T47D (cell line): ENCODE measurements around the gene SLC22A16.

Experiments used
- DNase-seq, 2 experiments: peaks; one replicate each; pipeline versions ENCODE4 v3.0.0 to v3.0.0-alpha.2; 2011 to 2012; ENCODE audit warnings: low read depth in 1 of 2, low spot score in 1 of 2
- JUND ChIP-seq: IDR thresholded peaks from 2 replicates; pipeline ENCODE4 v1.6.1; 2012; ENCODE audit warnings: low read depth
- in situ Hi-C: cut with HindIII; loops from 2 replicates; pipeline ENCODE4 v1.10.0; 2016; ENCODE audit warnings: low sequenced_read_pairs, low pct_unique_long_range_greater_than_20kb

SLC22A16 gene

GRCh38 chr6:110456694-110457093, 19.7 kb downstream of the SLC22A16 start:
- no peak for TF ChIP-seq JUND
- in situ Hi-C loops, result no loop called here
- no peak for DNase-seq

DNA sequence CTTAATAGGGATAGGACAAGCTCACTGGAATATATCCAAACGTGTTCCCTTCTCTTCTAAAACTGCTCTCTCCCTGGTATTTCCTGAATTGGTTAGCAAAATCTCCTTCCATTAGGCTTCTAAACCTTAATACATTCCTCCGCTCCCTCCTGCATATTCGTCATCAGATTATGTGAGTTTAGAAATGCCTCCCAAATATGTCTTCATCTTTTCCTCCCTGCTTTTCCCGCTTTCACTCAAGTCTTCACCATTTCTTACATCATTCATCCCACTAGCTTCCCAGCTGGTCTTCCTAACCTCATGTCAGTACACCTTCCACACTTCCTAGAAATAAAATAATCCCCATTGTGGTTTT, 26.9 kb downstream of the SLC22A16 start:
- in situ Hi-C loops, result no loop called here
- DNase-seq, result no peak
- no peak for TF ChIP-seq JUND

- no peak for DNase-seq
- no peak for TF ChIP-seq JUND
- in situ Hi-C loops, result no loop called here
These were observed 27.4 kb downstream of the SLC22A16 start for GRCh38 chr6:110448846-110449540.

DNA sequence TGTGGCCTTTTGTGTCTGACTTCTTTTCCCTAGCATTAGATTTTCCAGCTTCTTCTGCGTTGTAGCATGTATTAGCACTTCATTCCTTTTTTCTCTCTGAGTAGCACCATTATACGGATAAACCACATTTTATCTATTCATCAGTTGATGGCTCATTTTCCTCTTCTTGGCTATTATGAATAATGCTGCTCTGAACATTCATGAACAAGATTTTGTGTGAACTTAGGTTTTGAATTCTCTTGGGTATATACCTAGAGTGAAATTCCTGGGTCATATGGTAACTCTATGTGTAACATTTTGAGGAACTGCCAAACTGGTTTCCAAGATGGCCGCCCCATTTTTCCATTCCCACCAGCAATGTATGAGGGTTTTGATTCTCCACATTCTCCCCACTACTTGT, 28.7 kb downstream of the SLC22A16 start:
- TF ChIP-seq JUND, result no peak
- in situ Hi-C loops, result no loop called here
- no peak for DNase-seq

DNA sequence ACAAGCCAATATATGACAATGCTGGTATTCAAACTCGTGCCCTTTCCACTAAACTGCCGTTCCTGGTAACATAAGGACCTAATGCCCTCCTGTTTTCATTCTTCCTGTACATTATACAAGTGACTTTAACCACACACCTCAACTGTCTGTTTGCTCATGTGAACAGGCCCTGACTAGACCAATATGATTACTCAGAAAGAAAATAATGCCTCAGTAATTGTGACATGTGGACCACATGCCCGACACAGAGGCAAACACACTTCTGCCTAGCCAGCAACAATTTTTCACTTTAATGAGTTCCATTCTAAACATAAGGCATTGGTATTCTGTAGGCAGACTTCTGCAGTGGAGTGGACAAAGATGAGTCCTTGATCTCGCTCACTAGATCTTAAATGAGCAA, 30.0 kb downstream of the SLC22A16 start:
- in situ Hi-C loops, result no loop called here
- no peak for DNase-seq
- TF ChIP-seq JUND, result no peak

- no peak for DNase-seq
These were observed 36.4 kb downstream of the SLC22A16 start for GRCh38 chr6:110440026-110440425.

DNA sequence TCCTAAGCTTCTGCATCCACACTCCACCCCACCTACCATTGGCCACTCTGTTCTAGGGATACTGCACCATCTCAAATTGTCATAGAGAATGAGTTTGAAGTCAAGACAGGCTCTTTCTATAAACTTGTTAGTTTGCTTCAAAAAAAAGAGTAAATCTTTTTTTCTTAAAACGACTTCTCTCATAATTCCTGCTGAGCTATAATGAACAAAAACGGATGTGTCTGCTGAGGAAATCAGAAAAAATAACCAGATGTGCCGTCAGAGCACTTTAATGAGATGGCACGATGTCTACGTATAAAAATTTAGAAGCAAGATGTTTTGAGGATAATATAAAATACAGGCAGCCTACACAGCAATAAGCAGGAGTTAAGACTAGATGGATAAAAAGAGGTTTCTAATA, 37.1 kb downstream of the SLC22A16 start:
- no peak for TF ChIP-seq JUND
- in situ Hi-C loops, result no loop called here
- no peak for DNase-seq

More at GRCh38 chr6:110440026-110440425, 36.4 kb downstream of the SLC22A16 start:
- in situ Hi-C loops, result no loop called here
- no peak for TF ChIP-seq JUND

DNA sequence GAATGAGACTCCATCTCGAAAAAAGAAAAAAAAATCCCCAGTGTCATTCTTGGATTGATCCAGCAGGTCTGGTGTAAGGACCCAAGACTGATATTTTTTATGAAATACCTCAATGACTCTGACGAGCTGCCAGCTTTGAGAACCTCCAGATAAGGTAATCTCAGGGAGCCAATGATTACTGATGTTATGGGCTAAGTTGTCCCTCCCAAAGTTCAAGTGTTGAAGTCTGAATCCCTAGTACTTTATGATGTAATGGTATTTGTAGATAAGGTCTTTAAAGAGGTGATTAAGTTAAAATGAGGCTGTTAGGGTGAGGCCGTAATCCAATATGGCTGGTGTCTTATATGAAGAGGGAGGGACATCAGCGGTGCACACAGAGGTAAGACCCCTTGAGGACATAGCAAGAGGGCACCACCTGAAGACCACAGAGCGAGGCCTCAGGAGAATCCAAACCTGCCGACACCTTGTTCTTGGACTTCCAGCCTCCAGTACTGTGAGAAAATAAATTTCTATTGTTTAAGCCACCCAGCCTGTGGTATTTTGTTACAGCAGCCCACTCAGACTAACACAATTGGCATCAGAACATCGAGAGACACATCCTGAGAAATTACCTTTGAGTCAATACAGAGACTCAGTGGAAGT, 41.3 kb downstream of the SLC22A16 start:
- in situ Hi-C loops, result no loop called here
- no peak for DNase-seq
- TF ChIP-seq JUND, result no peak

DNA sequence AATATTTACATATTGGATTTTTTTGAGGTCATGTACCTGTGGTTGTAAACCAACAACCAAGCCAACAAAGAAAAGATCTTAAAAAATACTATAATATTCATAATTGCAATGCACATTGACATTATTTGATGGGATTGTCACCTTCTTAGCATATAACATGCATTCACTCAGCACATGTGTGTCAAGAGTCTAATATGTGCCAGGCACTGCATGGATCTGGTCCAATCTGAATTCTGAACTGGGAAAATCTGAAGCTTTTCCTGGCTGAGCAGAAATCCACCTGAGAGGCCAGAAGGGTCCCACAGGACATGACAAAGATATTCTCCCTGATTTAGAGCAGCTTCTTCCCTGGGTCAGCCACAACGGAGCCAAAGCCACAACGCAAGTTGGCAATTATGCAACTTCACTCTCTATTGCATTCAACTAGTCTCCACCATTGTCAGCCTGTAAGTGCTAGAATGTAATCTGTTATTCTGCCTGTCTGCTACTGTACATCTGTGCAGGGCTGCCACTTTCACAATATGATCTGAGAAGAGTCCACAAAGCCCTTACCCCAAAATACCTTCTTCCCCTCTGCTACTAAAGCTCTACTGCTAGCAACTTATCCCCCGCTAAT, 44.0 kb downstream of the SLC22A16 start:
- in situ Hi-C loops, result no loop called here
- no peak for DNase-seq
- TF ChIP-seq JUND, result no peak

DNA sequence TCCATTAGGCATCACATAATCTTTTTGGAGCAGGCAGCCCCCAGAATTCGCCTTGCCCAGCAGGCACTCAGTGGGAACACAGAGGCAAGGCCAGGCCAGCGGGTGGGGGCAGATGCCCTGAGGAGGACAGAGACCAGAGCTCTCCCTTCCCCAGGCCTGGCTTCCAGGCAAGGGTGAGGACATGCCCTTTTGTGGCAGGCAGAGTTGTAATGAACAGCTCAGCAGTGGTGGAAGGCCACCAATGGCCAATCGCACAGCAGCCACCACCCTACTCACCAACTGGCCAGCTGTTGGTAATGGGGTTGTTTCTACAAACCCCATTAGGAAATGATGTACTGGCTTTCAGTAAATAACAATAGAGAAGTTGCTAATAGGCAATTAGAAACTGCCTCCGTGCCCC, 45.7 kb downstream of the SLC22A16 start:
- in situ Hi-C loops, result no loop called here
- no peak for DNase-seq
- TF ChIP-seq JUND, result no peak

DNA sequence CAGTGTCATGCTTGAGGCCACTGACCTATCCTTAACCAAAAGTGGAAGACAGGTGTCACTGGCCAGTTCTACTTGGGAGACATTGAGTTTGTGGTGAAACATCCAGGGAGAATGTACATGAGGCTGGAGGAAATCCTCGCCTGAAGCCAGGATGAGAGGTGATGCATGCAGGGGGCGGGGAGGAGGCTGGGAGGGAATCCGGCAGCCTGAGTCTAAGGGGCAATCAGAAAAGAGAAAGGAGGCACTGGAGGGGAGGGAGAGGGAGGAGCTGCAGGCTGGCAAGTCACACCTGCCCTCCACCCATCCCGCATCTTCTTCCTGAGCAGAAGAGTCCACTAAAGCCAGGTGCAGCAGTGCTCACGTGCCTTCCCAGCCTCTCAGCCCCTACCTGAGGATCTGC, 46.2 kb downstream of the SLC22A16 start:
- no peak for TF ChIP-seq JUND
- DNase-seq, result no peak
- in situ Hi-C loops, result no loop called here

GRCh38 chr6:110428153-110428552, 48.3 kb downstream of the SLC22A16 start:
- in situ Hi-C loops, result no loop called here
- DNase-seq, result no peak
- TF ChIP-seq JUND, result no peak

DNA sequence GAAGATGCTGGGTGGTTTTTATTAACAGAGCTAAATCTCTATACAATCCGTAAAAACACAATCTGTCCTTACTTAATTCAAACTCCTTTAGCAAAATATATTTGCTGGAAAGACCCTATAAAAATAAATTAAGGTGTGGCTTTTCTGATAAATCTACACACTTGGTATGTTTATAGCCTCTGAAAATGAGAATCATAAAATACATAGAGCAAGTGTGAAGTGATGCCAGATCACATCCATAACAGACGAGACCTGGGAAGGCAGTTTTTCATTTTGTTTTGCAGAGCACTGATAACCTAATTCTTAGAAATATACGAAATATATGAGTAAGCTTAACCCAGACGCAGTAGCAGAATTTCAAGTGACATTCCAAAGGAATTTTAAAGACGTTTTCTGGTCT, 50.6 kb downstream of the SLC22A16 start:
- in situ Hi-C loops, result no loop called here
- DNase-seq, result no peak
- no peak for TF ChIP-seq JUND

DNA sequence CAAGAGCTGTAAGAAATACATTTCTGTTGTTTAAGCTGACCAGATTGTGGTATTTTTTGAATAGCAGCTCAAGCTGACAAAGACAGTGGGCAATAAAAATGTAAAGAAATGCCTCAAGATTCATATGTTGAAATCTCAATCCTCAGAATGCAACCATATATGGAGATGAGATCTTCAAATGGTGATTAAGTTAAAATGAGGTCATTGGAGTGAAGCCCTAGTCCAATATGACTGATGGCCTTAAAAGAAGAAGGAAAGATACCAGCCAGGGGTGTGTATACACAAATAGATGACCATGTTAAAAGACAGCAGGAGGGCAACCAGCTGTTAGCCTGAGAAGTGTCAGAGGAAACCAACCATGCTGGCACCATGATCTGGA, 54.0 kb downstream of the SLC22A16 start:
- no peak for TF ChIP-seq JUND
- DNase-seq, result no peak
- in situ Hi-C loops, result no loop called here
